ENCODE measurements around the gene CRYBB1. TPM values are rescaled to one million over a fixed set of nuclear protein-coding genes. Genes with fewer than 3 reads are reported as not detected.

CRYBB1 gene
- total RNA-seq, 2 experiments from 2014 or later = 0.65 to 1.2 TPM

- no peak overlapping the region for H3K27ac Mint-ChIP-seq
- ChIA-PET POLR2A (no interaction called here), CTCF (no interaction called here)
These were observed 66.3 kb downstream of the CRYBB1 start for GRCh38 chr22:26551568-26551967.

GRCh38 chr22:26550498-26551033 is 67.3 kb downstream of the CRYBB1 start:
- CTCF ChIA-PET = no interaction called here
- H3K27ac Mint-ChIP-seq = no peak overlapping the region

More at GRCh38 chr22:26551568-26551967, 66.3 kb downstream of the CRYBB1 start:
- Mint-ChIP-seq H3K4me3 (no peak overlapping the region), H3K27me3 (no peaks in the 10 kb centered on the region), H3K9me3 (peaks cover 6% of the 10 kb centered on the region), H3K36me3 (ENCODE audit: low read depth) (peaks cover 29% of the 10 kb centered on the region), H3K4me1 (peaks cover 39% of the 10 kb centered on the region)
- DNase-seq = no peak

DNA sequence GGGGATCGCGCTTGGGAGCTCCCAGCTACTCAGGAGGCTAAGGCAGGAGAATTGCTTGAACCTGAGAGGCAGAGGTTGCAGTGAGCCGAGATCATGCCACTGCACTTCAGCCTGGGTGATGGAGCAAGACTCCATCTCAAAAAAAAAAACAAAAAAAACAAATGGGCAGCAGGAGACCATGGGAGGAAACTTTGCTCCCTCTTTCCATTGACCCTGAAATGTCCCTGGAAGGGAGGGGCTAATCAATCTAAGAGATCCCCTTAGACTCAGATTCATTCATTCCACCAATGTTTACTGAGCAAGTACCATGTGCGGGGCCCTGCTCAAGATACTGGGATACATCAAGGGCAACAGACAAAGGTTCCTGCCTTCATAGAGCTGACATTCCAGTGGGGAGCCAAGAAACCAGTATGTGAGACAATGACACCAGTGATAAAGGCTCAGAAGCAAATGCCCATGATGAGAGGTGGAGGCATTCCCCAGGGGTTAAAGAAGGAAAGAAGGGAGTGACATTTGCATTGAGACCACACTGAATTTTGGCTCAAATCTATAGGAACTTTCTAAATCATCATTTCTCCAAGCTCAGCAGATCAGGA is 67.8 kb downstream of the CRYBB1 start:
- Mint-ChIP-seq H3K4me1 (peaks cover 51% of the 10 kb centered on the region), H3K27ac (no peak overlapping the region), H3K4me3 (no peak overlapping the region), H3K27me3 (no peaks in the 10 kb centered on the region), H3K9me3 (peaks cover 7% of the 10 kb centered on the region), H3K36me3 (ENCODE audit: low read depth) (peaks cover 36% of the 10 kb centered on the region)
- ChIA-PET POLR2A (no interaction called here), CTCF (no interaction called here)
- DNase-seq = no peak

More at GRCh38 chr22:26550498-26551033, 67.3 kb downstream of the CRYBB1 start:
- POLR2A ChIA-PET = no interaction called here
- H3K27me3 Mint-ChIP-seq = no peaks in the 10 kb centered on the region
- H3K4me3 Mint-ChIP-seq = no peak overlapping the region
- H3K36me3 Mint-ChIP-seq (ENCODE audit: low read depth) = peaks cover 31% of the 10 kb centered on the region
- H3K4me1 Mint-ChIP-seq = peaks cover 46% of the 10 kb centered on the region
- DNase-seq = no peak
- H3K9me3 Mint-ChIP-seq = peaks cover 7% of the 10 kb centered on the region

Other genes starting within 250 kb of the CRYBB1 start
- gene ASPHD2, start 188.8 kb downstream of the CRYBB1 start, total RNA-seq = 10 to 100 TPM; 11.8 to 12.7 TPM
- gene HPS4, start 134.2 kb downstream of the CRYBB1 start, total RNA-seq = 10 to 100 TPM; 37.3 to 37.6 TPM
- 10 to 100 TPM; 17.5 TPM for gene SRRD, start 134.2 kb downstream of the CRYBB1 start, total RNA-seq
- gene TFIP11, start 105.6 kb downstream of the CRYBB1 start, total RNA-seq = 10 to 100 TPM; 50.8 to 55.5 TPM
- gene TPST2, start 27.9 kb downstream of the CRYBB1 start, total RNA-seq = 10 to 100 TPM; 55.4 to 60.8 TPM
- gene CRYBA4, start 3.9 kb upstream of the CRYBB1 start, total RNA-seq = under 1 TPM in 1 of 2 experiments, not detected in 1; 0.48 TPM
- gene MIAT, start 39.6 kb upstream of the CRYBB1 start, total RNA-seq = 100 to 1,000 TPM; 185 to 186 TPM